Measurements from ENCODE around the gene CCDC200. TPM values are rescaled to one million over a fixed set of nuclear protein-coding genes. Genes with fewer than 3 reads are reported as not detected.
"Not testable (repeated sequence)": the region's sequence is repeated elsewhere in the genome, so short reads cannot be mapped to it uniquely, and the experiment has no call there.

CCDC200 gene
- not detected in 2 replicates for total RNA-seq (2021)
- Bru-seq, nascent RNA = percentile 9 among the genes with signal in this experiment
- percentile 17 among the genes with signal in this experiment for BruChase-seq, experiment 1, labeled RNA remaining after a 2-hour chase
- BruChase-seq, experiment 2, labeled RNA remaining after a 6-hour chase = percentile 22 among the genes with signal in this experiment
- long read RNA-seq, partial matches to known transcripts = 1 of 19 reads
- long read RNA-seq, other reads (novel, unspliced or antisense) = 18 of 19 reads

- H3K4me3 ChIP-seq (ENCODE audit: low read depth, low read length, poor library complexity, severe bottlenecking); H3K36me3 ChIP-seq (ENCODE audit: insufficient read depth, low read length, poor library complexity, severe bottlenecking); H3K27me3 ChIP-seq (replicated peaks; ENCODE audit: insufficient read depth, low read depth, low read length, poor library complexity); H3K9me3 ChIP-seq (ENCODE audit: low read depth, low read length, poor library complexity, severe bottlenecking); DNase-seq (ENCODE audit: low spot score); BruUV-seq (replicated peaks); H3K4me1 ChIP-seq (ENCODE audit: insufficient read depth, low read length, poor library complexity, severe bottlenecking); H3K27ac ChIP-seq (ENCODE audit: low read depth, low read length, poor library complexity, severe bottlenecking); POLR2A ChIA-PET (ENCODE audit: low non-redundant PET); CTCF ChIA-PET; intact Hi-C loops (cut with micrococcal nuclease; ENCODE audit: unreplicated experiment): not testable (repeated sequence)
These were observed at the start of gene CCDC200 for GRCh38 chr17:43228020-43228782. TSS of gene CCDC200 (minus strand) at chr17:43228623. CDS start at chr17:43228554, 69 bp downstream.

GRCh38 chr17:43272914-43273313 is 44.5 kb upstream of the CCDC200 start:
- H3K4me1 ChIP-seq (ENCODE audit: insufficient read depth, low read length, poor library complexity, severe bottlenecking); H3K9me3 ChIP-seq (ENCODE audit: low read depth, low read length, poor library complexity, severe bottlenecking); DNase-seq (ENCODE audit: low spot score); H3K27me3 ChIP-seq (replicated peaks; ENCODE audit: insufficient read depth, low read depth, low read length, poor library complexity); POLR2A ChIA-PET (ENCODE audit: low non-redundant PET); CTCF ChIA-PET; intact Hi-C loops (cut with micrococcal nuclease; ENCODE audit: unreplicated experiment); H3K27ac ChIP-seq (ENCODE audit: low read depth, low read length, poor library complexity, severe bottlenecking); H3K36me3 ChIP-seq (ENCODE audit: insufficient read depth, low read length, poor library complexity, severe bottlenecking); H3K4me3 ChIP-seq (ENCODE audit: low read depth, low read length, poor library complexity, severe bottlenecking): not testable (repeated sequence)
- BruUV-seq (replicated peaks) = TSS peak; percentile 100

GRCh38 chr17:43272483-43272882 is 44.1 kb upstream of the CCDC200 start:
- H3K4me1 ChIP-seq (ENCODE audit: insufficient read depth, low read length, poor library complexity, severe bottlenecking); BruUV-seq (replicated peaks); POLR2A ChIA-PET (ENCODE audit: low non-redundant PET); CTCF ChIA-PET; H3K27ac ChIP-seq (ENCODE audit: low read depth, low read length, poor library complexity, severe bottlenecking); H3K9me3 ChIP-seq (ENCODE audit: low read depth, low read length, poor library complexity, severe bottlenecking); DNase-seq (ENCODE audit: low spot score); H3K4me3 ChIP-seq (ENCODE audit: low read depth, low read length, poor library complexity, severe bottlenecking); H3K36me3 ChIP-seq (ENCODE audit: insufficient read depth, low read length, poor library complexity, severe bottlenecking); H3K27me3 ChIP-seq (replicated peaks; ENCODE audit: insufficient read depth, low read depth, low read length, poor library complexity); intact Hi-C loops (cut with micrococcal nuclease; ENCODE audit: unreplicated experiment): not testable (repeated sequence)

DNA sequence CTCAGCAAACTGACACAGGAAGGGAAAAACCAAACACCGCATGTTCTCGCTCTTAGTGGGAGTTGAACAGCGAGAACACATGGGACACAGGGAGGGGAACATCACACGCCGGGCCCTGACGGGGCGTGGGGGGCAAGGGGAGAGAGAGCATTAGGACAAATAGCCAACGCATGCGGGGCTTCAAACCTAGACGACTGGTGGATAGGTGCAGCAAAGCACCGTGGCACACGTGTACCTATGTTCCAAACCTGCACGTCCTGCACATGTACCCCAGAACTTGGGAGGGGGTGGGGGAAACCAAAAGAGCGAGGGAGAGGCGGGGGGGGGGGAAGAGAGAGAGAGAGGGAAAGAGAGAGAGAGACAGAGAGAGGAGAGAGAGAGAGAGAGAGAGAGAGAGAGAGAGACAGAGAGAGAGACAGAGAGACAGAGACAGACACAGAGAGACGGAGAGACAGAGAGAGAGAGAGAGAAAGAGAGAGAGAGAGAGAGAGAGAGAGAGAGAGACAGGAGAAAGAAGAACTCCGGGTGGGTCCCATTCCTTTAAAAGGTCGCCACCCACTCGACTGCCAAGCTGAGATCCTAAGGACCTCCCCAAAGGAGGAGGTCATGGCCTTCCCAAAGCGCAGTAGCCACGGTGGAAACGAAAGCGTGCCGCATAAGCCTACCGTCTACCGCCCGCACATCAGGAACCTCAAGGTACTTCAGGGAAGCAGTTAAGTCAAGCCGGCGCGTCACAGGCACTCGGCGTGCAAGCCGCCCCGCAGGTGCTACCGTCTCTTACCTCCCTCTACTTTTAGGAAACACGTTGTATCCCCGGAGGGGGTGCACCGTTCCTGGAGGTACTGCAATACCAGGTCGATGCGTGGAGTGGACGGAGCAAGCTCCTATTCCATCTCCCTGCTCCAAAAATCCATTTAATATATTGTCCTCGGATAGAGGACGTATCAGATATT is 42.4 kb upstream of the CCDC200 start:
- BruUV-seq (replicated peaks); DNase-seq (ENCODE audit: low spot score); H3K27ac ChIP-seq (ENCODE audit: low read depth, low read length, poor library complexity, severe bottlenecking); intact Hi-C loops (cut with micrococcal nuclease; ENCODE audit: unreplicated experiment); H3K4me1 ChIP-seq (ENCODE audit: insufficient read depth, low read length, poor library complexity, severe bottlenecking); H3K36me3 ChIP-seq (ENCODE audit: insufficient read depth, low read length, poor library complexity, severe bottlenecking); H3K27me3 ChIP-seq (replicated peaks; ENCODE audit: insufficient read depth, low read depth, low read length, poor library complexity); H3K4me3 ChIP-seq (ENCODE audit: low read depth, low read length, poor library complexity, severe bottlenecking); CTCF ChIA-PET; POLR2A ChIA-PET (ENCODE audit: low non-redundant PET); H3K9me3 ChIP-seq (ENCODE audit: low read depth, low read length, poor library complexity, severe bottlenecking): not testable (repeated sequence)

DNA sequence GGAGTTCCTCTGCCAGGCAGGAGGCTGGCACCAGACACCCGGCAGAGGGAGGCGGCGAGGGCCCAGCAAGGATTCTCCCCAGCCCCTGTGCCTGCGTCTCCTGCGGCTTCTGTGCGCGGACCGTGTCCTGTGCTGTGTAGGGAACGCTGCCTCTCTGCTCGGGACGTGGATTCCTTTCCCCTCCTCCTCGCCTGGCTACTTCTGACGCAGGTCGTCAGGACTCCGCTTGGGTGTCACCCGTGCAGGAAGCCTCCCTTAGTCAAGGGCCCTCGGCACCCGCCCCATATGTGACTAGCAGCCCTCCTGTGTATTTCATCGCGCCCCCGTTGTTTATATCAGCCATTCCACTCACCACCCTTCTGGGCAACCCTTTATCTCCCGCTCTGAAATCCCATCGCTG is 18.0 kb upstream of the CCDC200 start:
- intact Hi-C loops (cut with micrococcal nuclease; ENCODE audit: unreplicated experiment); CTCF ChIA-PET; H3K4me3 ChIP-seq (ENCODE audit: low read depth, low read length, poor library complexity, severe bottlenecking); H3K4me1 ChIP-seq (ENCODE audit: insufficient read depth, low read length, poor library complexity, severe bottlenecking); POLR2A ChIA-PET (ENCODE audit: low non-redundant PET); H3K36me3 ChIP-seq (ENCODE audit: insufficient read depth, low read length, poor library complexity, severe bottlenecking); H3K27me3 ChIP-seq (replicated peaks; ENCODE audit: insufficient read depth, low read depth, low read length, poor library complexity); BruUV-seq (replicated peaks); DNase-seq (ENCODE audit: low spot score); H3K27ac ChIP-seq (ENCODE audit: low read depth, low read length, poor library complexity, severe bottlenecking); H3K9me3 ChIP-seq (ENCODE audit: low read depth, low read length, poor library complexity, severe bottlenecking): not testable (repeated sequence)

- CTCF ChIA-PET; POLR2A ChIA-PET (ENCODE audit: low non-redundant PET): not testable (repeated sequence)
These were observed 12.4 kb upstream of the CCDC200 start for GRCh38 chr17:43240596-43241352.

DNA sequence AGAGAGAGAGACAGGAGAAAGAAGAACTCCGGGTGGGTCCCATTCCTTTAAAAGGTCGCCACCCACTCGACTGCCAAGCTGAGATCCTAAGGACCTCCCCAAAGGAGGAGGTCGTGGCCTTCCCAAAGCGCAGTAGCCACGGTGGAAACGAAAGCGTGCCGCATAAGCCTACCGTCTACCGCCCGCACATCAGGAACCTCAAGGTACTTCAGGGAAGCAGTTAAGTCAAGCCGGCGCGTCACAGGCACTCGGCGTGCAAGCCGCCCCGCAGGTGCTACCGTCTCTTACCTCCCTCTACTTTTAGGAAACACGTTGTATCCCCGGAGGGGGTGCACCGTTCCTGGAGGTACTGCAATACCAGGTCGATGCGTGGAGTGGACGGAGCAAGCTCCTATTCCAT is 11.2 kb upstream of the CCDC200 start:
- DNase-seq (ENCODE audit: low spot score); H3K4me3 ChIP-seq (ENCODE audit: low read depth, low read length, poor library complexity, severe bottlenecking); intact Hi-C loops (cut with micrococcal nuclease; ENCODE audit: unreplicated experiment); H3K9me3 ChIP-seq (ENCODE audit: low read depth, low read length, poor library complexity, severe bottlenecking); H3K27me3 ChIP-seq (replicated peaks; ENCODE audit: insufficient read depth, low read depth, low read length, poor library complexity); H3K27ac ChIP-seq (ENCODE audit: low read depth, low read length, poor library complexity, severe bottlenecking); H3K4me1 ChIP-seq (ENCODE audit: insufficient read depth, low read length, poor library complexity, severe bottlenecking); BruUV-seq (replicated peaks); H3K36me3 ChIP-seq (ENCODE audit: insufficient read depth, low read length, poor library complexity, severe bottlenecking); POLR2A ChIA-PET (ENCODE audit: low non-redundant PET); CTCF ChIA-PET: not testable (repeated sequence)

More at GRCh38 chr17:43240596-43241352, 12.4 kb upstream of the CCDC200 start:
- H3K4me3 ChIP-seq (ENCODE audit: low read depth, low read length, poor library complexity, severe bottlenecking); DNase-seq (ENCODE audit: low spot score); H3K9me3 ChIP-seq (ENCODE audit: low read depth, low read length, poor library complexity, severe bottlenecking); H3K4me1 ChIP-seq (ENCODE audit: insufficient read depth, low read length, poor library complexity, severe bottlenecking); H3K27ac ChIP-seq (ENCODE audit: low read depth, low read length, poor library complexity, severe bottlenecking); H3K36me3 ChIP-seq (ENCODE audit: insufficient read depth, low read length, poor library complexity, severe bottlenecking); H3K27me3 ChIP-seq (replicated peaks; ENCODE audit: insufficient read depth, low read depth, low read length, poor library complexity); BruUV-seq (replicated peaks); intact Hi-C loops (cut with micrococcal nuclease; ENCODE audit: unreplicated experiment): not testable (repeated sequence)
